HFF-Myc (cell line): ENCODE results near the gene HIKESHI.

Experiments
- DNase-seq: peaks from one replicate; pipeline ENCODE4 v3.0.0-alpha.2; 2011; ENCODE audit warnings: low read depth; ENCODE audit errors: extremely low read depth
- H3K4me3 ChIP-seq: replicated peaks from 2 replicates; pipeline ENCODE4 v1.5.1; 2011; ENCODE audit warnings: low read depth, mild to moderate bottlenecking, control low read depth, low read length
- CTCF ChIP-seq: IDR thresholded peaks from 2 replicates; pipeline ENCODE4 v1.5.1; 2012; ENCODE audit warnings: mild to moderate bottlenecking, low read depth, low read length, control low read depth; ENCODE audit errors: missing control alignments

The HIKESHI gene

GRCh38 chr11:86383041-86383955, 81.3 kb downstream of the HIKESHI start:
- DNase-seq: no peak
- no peak overlapping the region for H3K4me3 ChIP-seq
- no peak for TF ChIP-seq CTCF

- no peak for TF ChIP-seq CTCF
- no peak overlapping the region for H3K4me3 ChIP-seq
- no peak for DNase-seq
These were observed 84.2 kb downstream of the HIKESHI start for GRCh38 chr11:86386283-86386682.

GRCh38 chr11:86386746-86387145, 84.7 kb downstream of the HIKESHI start:
- no peak overlapping the region for H3K4me3 ChIP-seq
- DNase-seq: no peak
- TF ChIP-seq CTCF: no peak

- no peak for TF ChIP-seq CTCF
- DNase-seq: no peak
- H3K4me3 ChIP-seq: no peak overlapping the region
These were observed 86.2 kb downstream of the HIKESHI start for GRCh38 chr11:86388198-86388597.

GRCh38 chr11:86390487-86390886, 88.4 kb downstream of the HIKESHI start:
- TF ChIP-seq CTCF: no peak
- no peak for DNase-seq
- H3K4me3 ChIP-seq: no peak overlapping the region

- DNase-seq: no peak
- no peak overlapping the region for H3K4me3 ChIP-seq
- TF ChIP-seq CTCF: no peak
These were observed 93.1 kb downstream of the HIKESHI start for GRCh38 chr11:86395061-86395551.
